NCI-H1092 (cell line): Measurements from ENCODE around the gene RNF217.
"Not testable (repeated sequence)": the region's sequence is repeated elsewhere in the genome, so short reads cannot be mapped to it uniquely, and the experiment has no call there.

Experiments
- DNase-seq: peaks from one replicate; lab custom pipeline; 2025; lab: John Stamatoyannopoulos, UW

The RNF217 gene

DNA sequence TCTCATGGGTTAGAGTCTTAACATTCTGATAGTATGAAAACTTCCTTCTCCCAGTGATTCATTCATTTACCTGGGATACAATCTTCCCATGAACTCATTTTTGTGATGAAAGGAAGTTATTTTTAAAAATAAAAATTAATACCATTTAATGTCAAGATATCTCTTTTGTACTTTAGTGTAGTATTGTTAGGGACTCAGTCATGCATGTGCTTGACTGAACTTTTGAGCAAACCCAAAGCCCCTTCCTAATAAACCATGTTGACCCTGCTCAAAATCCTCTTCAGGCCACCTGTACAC is 52.4 kb downstream of the RNF217 start:
- DNase-seq = no peak

DNA sequence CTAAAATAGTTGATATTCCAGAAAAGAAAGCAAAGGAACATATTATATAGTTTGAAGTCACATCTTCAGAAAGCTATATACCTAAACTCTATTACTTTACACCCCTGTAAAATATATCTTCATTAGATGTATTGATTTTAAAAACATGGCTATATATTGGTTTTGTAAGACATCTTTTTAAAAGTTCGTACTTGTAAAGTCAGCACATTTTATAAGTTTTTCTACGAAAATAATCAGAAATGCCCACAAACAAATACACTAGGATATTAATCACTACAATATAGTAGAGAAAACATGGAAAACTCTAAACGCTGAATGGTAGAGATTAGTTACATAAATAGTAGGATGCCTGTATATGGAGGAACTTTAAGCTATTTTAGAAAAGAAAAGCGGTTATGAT is 52.9 kb downstream of the RNF217 start:
- no peak for DNase-seq

DNA sequence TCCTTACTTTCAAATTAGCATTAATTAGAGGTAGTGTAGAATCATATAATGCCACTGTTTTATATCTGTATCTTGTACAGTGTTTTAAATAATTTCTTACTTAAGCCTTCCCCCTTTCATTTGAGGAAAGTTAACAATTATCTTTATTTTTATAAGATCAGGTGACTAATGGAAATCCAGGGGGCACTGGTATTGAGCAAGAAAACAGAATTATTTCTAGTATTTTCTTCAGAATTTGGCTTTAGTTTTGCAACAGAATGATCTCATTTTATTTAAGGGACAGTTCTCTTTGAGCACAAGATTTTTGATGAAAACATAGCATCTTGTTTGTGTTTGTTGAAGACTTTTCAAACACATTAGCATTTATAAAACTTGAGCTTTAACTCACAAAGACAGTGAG is 55.9 kb downstream of the RNF217 start:
- no peak for DNase-seq

DNA sequence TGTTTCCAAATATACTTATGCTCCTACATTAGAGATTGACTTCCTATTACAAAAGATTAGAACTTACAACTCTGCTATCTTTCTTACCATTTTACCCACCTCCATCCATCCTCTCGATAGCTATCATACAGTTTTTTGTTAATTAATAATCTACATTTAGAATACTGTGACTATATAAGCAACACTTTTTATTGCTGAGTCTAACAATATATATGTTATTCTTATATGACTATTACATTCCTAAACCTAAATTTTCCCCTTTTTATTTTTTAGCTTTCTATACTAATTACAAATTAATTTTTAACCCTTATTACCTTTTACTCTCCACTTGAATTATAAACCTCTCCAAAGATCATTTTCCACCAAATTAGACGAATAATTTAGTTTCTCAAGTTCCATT is 57.0 kb downstream of the RNF217 start:
- no peak for DNase-seq

DNA sequence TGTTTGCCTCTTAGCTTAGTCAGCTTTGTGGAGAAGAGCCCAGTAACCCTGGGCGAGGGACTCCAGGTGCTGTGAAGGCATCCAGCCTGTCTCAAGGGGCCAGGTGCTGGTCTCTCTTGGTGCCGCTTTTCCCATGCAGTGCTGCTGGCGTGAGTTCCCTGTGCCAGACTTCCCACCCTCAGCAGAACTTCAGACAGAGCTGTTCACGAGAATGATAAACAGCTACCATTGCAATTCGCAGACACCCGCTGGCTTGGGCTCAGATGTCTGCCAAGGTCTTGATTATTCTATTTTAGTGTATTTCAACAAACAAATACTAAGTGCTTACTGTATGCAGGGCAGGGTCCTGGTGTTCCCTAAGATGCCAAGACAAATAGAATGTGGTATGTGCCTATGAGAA is 57.7 kb downstream of the RNF217 start:
- no peak for DNase-seq

DNA sequence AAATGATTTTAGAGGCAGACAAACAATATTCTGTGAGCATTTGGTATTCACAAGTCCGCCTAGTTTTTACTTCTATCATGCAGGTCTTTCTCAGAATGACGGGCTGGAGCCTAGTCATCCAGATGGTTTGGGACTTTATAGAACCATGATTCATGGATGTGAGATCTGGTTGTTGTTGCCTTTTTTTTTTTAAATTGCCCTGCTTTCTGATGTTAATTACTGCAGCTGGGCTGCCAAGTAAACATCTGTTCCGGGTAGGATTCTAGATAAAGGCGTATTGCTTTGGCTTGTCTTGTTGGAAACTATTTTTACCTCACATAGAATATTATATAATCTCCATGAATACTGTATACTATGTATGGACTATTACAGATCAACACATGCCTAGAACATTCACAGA is 58.1 kb downstream of the RNF217 start:
- no peak for DNase-seq

DNA sequence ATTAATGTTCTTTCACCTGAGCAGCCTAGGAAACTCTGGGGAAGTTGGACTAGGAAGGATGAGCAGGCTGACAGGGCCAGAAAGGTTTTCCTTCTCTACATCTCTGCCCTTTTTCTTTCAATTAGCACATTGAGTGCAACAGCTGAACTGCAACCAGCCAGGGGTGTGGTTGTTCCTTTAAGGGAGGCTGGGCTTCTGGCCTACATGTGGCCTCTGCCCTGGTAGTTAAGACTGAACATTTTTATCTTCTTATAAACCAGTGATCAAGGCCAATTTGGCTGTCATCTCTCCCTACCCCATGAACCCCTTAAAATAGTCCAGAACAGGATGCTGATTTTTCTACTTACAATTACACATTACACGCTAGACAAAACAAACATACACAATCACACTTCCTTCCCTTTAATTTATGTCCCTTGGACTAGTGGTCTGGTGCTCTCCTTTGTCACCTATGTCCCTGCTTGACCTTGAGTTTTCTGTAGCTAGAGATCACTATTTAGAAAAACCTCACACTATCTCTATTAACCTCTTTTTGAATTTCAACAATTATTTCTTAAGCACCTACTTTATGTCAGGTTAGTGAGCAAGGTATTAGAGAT is 60.3 kb downstream of the RNF217 start:
- DNase-seq = no peak

DNA sequence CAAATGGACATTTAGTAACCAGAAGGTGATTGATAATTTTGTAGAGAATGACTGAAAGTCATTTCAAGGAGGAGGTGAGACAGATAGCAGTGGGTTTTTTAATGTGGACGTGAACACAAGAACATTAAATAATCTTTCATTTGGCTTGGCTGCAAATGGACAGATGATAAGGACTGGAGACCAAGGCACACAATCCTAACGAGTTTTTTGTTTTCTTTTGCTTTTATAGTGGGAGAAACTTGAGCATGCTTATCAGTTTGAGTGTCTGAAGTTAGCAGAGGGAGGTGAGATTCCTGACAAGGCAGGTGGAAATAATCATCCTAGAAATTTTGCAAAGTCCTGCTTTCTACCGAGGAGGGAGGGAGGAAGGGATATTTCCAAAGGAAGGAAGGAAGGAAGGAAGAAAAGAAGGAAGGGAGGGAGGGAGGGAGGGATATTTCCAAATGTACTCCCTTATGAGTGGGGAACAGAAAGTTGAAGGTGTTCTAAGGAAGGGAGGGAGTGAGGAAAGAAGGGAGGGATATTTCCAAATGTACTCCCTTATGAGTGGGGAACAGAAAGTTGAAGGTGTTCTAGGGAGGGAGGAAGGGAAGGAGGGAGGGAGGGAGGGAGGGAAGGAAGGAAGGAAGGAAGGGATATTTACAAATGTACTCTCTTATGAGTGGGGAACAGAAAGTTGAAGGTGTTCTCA is 63.1 kb downstream of the RNF217 start:
- DNase-seq = no peak

DNA sequence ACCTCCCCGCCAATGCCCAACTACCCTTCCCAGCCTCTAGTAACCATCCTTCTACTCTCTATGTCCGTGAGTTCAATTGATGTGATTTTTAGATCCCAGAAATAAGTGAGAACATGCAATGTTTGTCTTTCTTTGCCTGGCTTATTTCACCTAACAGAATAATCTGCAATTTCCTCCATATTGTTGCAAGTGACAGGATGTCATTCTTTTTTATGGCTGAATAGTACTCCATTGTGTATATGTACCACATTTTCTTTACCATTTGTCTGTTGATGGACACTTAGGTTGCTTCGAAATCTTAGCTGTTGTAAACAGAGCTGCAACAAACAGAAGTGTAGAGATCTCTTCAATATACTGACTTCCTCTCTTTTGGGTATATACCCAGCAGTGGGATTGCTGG is 65.0 kb downstream of the RNF217 start:
- DNase-seq = no peak

DNA sequence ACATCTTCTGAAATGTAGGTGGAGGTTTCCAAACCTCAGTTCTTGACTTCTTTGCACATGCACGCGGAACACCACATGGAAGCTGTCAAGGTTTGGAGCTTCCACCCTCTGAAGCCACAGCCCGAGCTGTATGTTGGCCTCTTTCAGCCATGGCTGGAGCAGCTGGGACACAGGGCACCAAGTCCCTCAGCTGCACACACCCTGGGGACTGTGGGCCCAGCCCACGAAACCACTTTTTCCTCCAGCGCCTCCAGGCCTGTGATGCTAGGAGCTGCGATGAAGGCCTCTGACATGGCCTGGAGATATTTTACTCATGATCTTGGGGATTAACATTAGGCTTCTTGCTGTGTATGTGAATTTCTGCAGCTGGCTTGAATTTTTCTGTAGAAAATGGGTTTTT is 68.7 kb downstream of the RNF217 start:
- DNase-seq = no peak

DNA sequence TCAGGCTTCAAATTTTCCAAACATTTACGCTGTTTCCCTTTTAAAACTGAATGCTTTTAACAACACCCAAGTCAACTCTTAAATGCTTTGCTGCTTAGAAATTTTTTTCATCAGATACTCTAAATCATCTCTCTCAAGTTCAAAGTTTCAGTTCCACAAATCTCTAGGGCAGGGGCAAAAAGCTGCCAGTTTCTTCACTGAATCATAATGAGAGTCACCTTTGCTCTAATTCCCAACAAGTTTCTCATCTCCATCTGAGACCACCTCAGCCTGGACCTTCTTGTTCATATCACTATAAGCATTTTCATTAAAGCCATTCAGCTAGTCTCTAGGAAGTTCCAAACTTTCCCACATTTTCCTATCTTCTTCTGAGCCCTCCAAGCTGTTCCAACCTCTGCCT is 69.1 kb downstream of the RNF217 start:
- no peak for DNase-seq

DNA sequence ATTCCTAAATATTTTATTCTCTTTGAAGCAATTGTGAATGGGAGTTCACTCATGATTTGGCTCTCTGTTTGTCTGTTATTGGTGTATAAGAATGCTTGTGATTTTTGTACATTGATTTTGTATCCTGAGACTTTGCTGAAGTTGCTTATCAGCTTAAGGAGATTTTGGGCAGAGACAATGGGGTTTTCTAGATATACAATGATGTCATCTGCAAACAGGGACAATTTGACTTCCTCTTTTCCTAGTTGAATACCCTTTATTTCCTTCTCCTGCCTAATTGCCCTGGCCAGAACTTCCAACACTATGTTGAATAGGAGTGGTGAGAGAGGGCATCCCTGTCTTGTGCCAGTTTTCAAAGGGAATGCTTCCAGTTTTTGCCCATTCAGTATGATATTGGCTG is 72.7 kb downstream of the RNF217 start:
- DNase-seq = not testable (repeated sequence)

DNA sequence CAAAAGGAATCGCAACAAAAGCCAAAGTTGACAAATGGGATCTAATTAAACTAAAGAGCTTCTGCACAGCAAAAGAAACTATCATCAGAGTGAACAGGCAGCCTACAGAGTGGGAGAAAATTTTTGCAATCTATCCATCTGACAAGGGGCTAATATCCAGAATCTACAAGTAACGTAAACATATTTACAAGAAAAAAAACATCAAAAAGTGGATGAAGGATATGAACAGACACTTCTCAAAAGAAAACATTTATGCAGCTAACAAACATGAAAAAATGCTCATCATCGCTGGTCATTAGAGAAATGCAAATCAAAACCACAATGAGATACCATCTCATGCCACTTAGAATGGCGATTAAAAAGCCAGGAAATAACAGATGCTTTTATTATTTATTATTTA is 74.2 kb downstream of the RNF217 start:
- not testable (repeated sequence) for DNase-seq

DNA sequence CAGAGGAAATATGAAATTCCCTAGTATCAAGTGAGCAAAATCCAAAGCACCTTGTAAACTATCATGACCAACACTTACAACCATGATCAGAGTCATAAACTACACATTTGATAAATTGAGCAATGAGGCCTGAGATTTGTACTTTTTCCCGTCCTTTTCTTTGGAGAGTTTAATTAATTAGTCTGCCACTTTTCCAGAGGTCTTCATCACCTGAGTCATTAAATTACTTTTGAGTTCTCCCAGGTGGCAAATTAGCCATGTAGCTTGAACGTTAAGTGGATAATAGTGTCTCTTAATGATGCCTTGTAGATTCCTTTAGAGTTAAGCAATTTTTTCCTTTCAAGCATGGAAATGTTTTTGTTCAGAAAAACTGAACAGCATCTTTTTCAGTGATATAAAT is 75.6 kb downstream of the RNF217 start:
- DNase-seq = no peak

DNA sequence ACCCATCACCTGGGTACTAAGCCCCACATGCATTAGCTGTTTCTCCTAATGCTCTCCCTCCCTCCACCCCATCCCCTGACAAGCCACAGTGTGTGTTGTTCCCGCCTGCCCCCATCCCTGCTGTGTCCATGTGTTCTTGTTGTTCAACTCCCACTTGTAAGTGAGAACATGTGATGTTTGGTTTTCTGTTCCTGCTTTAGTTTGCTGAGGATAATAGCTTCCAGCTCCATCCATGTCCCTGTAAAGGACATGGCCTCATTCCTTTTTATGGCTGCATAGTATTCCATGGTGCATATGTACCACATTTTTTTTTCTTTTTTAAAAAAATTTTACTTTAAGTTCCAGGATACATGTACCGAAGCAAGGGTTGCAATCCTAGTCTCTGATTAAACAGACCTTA is 76.7 kb downstream of the RNF217 start:
- no peak for DNase-seq

DNA sequence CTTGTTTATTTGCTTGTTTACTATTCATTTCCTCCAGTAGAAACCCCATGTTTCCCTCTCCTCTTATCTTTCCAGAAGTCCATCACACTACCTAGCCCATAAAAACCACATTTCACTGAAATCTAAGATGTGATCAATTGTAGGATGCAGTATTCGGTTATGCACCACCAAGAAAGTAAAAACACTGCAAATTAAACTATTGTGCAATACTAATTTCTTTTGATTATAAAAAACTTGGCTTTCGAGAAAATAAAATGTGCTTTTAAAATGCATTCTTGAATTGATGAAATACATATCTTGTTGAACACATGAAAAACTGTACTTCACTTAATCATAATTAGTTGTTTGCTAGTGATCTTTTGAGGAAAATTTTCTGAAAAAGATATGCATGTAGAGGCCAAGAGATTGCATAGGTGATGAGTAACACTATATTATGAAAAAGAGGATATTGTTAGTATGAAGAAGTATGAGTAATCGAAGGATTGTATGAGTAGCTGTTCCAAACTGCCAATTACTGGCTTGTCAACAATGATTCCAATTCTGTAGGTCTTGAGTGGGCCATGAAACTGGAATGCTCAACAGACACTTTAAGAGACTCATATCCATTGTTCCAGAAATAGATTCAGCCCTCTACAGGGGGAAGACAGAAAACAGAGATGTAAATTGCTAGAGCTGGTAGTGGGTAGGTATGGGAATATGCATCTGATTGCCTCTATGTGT is 79.7 kb downstream of the RNF217 start:
- DNase-seq = no peak

DNA sequence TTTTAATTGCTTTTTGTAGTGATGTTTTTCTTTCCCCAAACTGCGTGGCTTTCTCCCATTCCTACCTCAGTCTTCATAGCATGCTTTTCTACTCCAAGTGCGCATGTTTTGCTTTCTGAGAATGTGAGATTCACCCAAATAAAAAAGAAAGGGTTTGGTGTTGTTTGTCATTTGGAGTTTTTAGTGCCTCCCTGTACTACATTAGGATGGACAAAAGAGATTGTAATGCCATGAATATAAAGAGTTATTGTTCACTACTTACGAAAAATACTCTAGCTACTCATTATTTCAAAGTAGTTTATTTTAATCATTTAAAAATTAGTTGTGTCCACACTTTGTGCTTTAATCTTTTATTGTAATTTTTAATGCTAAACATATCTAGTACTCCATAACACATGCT is 81.8 kb downstream of the RNF217 start:
- DNase-seq = no peak

DNA sequence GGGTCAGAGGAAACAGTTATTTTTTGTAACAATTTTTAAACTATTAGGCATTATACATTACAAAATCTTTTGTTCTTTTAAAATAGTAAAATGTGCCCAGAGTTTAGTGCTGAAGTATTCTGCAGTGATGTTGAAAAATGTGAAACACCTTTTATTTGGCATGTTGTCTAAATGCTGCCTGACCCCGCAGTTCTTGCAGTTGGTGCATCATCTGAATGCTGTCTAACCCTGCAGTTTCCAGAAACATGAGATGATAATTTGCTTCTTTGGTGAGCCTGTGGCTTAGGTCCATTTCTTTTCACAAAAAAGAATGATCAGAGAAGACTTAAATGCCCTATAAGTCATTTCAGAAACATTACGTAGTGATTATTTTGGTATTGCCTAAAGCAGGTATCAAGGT is 82.4 kb downstream of the RNF217 start:
- DNase-seq = no peak

DNA sequence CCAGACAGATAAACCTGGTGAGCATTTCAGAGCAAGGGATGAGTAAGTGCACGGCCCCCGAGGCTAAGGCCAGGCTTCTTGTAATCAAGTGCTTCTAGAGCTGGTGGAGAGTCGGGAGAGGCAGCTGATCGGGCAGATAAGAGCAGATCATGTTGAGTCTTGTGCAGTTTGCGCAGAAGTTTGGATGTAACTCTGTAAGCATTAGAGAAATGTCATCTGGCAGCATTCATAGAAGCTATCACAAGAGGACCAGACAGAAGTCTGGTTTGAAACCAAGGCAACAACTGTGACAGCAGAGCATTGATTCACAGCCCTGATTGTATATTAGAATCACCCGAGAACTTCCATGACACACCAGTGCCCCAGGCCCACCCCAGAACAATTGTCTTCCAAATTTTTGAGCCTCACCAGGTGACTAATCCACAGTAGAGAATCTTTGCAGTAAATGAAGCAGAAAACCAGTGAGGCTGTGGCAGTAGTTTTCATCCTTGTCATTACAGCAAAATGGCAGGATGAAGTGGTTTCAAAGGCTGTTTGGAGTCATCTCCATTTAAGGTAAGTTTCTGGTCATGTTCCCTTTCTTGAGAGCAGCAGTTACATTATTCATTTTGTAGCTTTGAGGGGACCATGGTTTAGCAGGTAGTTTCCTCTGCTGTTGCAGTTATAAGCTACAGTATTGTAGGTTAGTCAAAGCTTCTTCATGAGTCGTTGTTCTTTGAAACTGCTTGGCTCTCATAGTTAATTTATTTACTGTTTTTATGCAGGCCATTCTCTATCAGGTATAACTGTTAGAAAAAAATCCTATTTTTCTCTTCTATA is 84.1 kb downstream of the RNF217 start:
- DNase-seq = no peak

DNA sequence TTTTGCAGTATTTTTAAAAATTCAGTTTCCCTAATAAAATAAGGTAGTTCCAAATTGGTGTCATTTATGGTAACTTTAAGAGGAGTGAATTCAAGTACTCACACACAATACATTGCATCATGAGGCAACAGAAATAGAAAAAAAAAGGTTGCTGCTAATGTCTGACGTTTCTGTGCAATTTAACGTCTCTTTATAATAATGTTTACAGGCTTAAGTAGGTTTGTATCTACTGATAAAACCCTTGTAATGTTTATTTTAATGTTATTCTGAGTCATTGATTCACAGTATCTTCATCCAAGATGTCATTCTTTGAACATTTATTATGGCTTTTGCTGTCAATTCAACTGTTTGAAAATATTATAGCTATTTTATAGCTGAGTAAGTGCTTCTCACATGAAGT is 86.0 kb downstream of the RNF217 start:
- no peak for DNase-seq

DNA sequence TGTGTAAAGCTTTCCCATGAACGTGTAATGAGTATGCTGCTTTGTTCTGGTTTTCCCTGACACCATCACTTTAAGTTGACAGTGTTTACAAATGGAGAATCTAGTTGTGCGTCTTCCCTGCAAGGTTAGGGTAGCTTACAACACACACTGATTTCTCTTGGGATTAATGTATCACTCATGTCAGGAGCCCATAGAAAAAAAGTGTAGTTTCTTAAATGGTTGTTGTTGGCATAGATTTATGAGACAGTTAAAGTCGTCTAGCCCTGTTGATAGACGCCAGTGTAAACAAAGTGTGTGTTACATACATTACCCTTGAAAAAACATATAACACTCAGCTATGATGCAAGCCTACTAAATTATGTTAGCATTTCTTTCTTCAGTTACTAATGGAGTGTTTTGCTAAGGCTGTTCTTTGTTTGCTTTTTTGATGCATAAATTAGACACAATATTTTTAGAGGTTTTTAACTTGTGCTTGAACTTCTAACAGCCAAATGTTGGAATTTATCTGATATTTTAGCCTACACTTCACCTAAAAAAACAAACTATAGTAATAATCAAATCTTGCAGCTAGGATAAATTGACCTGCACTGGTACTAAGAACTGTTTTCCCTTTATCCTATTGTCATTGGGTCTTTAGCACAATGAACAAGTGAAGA is 88.6 kb downstream of the RNF217 start:
- DNase-seq = no peak

DNA sequence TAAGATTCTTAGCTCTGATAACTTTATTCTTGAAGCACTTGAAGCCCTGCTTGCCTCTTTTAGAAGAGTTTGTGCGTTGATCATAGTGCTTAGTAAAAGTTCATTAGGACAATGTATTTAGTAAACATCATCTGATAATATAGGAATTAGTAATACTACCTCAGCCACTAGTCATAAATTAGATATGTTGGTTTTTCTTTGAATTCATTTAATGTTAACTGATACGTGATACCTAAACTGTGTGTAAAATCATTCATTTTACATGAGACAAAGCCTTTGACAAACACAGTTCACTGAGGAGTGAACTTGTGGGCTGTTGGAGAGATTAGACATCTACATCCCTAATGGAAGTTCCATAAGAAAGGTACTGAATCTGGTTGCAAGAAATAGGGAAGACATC is 91.6 kb downstream of the RNF217 start:
- DNase-seq = no peak
